CD4-positive, alpha-beta T cell treated with Interleukin-12 subunit alpha and Interleukin-12 subunit beta, for 1 hour (primary cell): ENCODE measurements around the gene TSPYL1.

ENCODE experiments used
- DNase-seq: peaks from one replicate; pipeline ENCODE4 v3.0.0-alpha.2; 2020

TSPYL1 gene

DNA sequence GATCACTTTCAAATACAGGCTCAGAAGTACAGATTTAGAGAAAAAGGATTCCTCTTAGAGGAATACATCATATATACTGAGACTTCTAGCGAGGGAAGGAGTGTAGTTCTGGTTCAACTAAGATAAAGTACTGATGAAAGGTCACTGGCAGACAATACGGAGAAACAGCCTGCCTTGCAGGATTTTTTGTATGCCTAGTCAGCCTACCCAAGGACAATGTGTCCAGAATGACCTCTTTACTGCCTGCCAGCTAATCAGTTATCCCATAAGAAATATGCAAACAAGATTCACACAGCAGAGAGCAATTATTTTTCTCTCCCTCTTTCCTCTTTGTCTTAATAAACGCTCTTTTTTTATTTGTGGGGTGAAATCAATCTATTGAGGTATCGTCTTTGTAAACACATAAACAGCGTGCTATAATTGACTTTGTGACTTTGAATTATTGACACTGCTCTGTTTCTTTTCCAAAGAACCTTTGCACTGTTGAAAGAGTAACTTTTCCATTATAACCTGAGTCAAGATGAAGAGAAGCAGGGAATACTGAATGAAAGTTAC is 24.4 kb downstream of the TSPYL1 start:
- DNase-seq, result no peak

DNA sequence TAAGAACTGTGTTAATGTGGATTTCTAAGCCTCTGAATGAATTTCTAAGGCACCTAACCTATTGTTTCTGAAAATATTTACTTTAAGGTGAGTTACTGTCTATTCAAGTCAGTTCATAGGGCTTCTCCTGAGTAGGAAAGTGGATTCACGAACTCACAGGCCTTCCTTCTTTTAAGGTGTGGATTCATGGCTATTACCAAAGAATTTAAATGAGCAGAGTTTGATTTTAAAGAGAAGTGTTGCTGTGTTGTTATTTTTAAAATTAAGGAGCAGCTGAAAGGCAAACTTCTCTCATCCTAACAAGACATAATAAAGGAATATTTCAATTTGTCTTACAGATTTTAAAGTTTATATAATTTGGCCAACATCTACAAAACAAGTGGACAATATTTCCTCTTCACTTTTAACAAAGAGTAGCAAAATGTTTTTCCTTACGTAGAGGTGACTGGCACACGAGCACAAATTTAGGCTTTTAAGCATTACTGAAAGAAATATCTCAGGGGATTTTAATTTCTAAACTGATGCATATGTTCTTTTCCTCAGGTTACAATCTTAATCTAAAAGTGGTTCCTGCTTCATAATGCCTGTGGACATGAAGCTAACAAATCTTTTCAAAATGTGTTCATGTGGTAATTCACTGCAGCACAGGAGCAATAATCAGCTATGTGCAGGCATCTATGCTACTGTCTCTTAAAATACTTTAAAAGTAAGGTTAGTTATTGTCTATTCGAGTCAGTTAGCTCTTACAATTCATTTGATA is 25.3 kb downstream of the TSPYL1 start:
- no peak for DNase-seq

DNA sequence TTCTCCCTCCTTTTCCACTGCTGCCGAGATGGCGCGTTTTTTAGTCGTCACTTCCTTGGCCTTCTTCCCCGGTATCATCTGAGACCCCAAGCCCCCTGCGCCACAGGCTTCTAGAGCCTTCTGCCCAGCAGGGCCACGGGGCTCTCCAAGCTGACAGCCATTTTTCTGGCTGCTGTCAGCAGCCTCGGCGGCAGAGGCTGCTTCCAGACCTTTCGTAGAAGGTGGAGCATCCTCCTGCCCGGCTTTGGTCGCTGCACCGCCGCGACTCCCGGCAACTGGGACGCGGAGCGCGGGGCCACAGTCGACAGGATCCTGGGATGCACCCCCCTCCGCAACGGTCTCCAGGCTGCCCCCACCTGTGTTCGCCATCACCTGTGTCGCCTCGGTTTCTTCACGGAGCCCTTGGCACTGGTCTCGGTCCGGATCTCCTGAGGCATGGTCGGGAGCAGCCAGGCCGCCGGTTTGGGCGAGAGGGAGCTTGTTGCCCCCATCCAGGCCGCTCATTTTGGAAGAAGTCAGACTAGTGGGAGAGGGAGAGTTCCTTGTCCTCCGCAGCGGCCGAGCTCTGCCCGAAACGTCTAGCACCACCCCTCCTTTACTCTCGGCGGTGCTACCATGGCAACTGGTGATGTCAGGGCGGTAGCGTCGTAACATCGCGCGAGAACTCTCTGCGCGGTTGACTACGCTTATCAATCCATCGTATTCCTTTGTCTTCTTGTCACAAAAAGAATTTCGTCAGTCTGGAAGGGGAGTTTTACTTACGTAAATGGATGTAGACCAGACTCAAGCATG is 26.0 kb downstream of the TSPYL1 start, which contains the start of gene TSPYL4:
TSS of gene TSPYL4 (minus strand) at position 571 of the 792 bp plus-strand sequence. CDS start at position 504, 67 bp downstream.
- DNase-seq, result peak; percentile 95

DNA sequence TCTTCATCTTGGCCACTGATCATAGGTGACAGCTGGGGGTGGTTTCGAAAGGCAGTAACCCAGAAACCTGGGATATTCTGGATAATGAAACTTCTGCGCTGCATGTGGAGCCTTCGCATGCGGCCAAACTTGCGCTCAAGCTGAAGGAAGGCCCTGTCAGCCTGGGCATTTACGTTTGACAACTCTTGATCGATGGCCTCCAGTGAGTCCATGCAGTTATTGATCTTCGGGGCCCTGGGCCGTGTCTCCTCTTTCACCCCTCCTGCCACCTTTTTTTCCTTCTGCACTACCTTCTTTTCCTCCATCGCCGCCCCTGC is 26.6 kb downstream of the TSPYL1 start:
- no peak for DNase-seq

DNA sequence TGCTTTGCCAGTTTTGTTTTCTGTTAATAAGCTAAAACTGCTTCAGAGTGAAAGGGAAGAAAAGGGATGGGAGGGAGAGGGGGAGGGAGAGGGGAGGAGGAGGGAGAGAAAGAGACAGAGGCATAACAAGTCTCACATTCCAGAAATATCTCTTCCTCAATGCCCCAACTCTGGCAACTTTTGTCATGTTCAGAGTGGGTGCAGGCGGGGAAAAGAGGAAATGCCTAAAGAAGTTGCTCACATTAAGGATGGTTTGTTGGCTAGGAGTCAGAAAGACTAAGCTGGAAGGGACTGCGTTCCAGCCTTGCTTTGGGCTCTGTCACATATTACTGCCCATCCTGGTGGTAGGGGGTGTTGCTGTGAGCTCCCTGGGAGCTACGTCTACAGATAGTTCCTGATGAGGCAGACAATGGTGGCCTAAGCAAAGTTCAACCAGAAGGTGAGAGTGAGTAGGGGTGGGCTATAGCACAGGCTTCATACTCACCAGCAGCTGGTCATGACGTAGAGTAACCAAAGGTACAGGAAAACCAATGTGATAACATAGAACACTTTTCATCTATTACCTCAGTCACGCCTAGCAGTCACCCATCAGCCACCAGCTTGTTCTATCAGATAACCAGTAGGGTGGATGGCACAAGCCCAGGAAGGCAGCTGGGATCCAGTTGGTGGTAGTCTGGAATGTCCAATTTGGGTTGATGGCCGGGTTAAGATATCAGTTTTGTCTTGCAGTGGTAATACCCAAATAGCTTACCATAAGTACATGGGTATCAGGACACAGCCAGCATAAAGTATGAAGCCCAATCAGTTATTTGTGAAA is 28.0 kb downstream of the TSPYL1 start:
- no peak for DNase-seq

DNA sequence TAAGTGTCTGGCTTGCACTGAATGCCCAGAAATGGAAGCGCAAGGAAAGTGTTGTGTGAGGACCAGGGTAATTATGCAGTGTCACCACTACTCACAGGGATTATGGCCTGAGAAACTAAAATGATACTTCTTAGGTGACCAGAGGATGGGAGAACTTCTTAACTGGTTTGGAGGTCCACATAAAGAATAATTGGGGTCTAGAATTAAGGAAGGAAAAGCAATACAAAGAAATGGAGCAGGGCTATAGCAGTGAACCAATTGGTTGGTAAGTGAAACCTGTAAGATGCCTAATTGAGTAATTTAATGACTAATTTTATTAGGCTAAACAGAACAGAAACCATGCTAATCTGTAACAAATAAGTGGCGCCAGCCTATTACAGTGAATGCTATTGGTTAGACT is 31.2 kb downstream of the TSPYL1 start:
- no peak for DNase-seq

DNA sequence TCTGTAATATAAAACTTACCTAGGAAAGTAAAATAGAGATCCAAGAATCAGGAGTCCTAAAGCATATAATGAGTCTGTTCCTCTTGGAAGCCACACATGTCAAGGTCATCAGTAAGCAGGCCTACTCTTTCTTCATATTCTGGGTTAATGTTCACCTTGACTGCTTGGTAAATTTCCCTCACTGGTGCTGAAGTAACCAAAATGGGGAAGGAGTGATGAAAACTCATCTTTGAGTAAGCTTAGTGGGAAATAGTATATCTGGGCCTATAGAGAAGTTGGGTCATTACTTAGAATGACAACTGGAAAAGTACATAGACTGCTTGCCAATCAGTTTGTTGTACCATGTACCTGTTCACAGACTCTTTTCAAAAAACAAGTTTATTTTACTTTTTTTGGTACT is 32.4 kb downstream of the TSPYL1 start:
- DNase-seq, result no peak

DNA sequence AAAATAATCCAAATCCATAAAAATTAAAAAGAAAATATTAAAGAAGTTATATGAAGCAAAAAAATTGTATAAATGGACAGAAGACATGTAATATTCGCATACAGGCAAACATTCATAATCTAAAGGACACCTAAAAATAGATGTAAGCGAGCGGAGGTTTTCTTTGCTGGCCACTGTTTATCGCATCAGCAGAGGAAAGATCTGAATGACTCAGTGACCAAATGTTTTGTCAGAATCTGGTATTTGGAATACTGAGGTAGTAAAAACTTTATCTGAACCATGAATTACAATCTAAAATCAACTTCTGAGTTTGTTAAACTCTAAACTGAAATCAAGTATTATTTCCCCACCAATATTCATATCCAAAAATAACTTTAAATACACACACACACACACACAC is 33.6 kb downstream of the TSPYL1 start:
- no peak for DNase-seq

DNA sequence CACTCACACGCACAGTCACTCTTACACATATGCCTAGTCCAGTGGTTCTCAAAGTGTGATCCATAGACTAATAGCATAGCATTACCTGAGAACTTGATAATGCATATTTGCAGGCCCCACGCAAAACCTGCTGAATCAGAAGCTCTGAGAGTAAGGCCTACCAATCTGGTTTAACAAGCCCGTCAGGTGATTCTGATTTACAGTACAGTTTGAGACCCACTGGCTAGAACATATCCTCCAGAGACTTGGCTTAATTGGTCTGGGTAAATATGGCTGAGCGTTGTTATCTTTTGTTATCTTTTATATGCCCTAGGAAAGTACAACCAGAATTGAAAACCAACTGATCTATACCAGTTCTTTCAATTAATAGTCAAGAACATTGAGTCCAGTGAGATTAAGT is 35.4 kb downstream of the TSPYL1 start:
- no peak for DNase-seq

DNA sequence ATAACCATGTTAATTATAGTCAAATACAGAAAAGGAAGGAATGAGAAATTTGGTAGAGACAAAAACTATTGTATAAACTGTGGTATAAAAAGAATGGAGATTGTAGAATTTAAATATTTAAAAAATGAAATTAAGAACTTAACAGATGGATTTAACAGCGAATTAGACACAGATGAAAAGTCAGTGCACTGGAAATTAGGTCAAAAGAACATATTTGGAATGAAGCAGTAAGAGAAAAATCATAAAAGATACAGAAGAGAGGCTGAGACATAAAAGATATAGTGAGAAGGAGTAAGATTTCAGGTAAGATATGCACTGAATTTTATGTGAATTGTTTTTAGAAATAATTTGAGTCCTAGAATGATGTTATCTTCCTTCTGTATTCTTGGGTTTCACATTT is 39.9 kb downstream of the TSPYL1 start:
- no peak for DNase-seq

DNA sequence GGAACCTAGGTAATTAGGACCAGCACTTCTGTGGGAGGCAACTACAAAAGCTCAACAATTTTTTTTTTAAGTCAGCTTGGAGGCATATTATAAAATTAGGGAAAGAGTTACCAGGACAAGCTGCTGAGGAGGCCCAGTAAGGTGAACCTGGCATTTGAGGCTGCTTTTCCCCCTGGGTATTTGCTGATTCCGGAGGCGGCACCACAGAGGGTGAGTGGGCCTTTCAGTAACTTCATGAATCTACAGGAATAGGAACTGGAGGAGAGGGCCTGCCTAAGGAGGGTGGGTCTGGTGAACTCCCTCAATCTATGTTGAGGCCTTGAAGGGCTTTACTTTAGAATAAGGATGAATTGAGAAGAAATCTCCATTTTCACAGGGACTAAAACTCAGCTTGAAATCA is 40.5 kb downstream of the TSPYL1 start:
- no peak for DNase-seq

DNA sequence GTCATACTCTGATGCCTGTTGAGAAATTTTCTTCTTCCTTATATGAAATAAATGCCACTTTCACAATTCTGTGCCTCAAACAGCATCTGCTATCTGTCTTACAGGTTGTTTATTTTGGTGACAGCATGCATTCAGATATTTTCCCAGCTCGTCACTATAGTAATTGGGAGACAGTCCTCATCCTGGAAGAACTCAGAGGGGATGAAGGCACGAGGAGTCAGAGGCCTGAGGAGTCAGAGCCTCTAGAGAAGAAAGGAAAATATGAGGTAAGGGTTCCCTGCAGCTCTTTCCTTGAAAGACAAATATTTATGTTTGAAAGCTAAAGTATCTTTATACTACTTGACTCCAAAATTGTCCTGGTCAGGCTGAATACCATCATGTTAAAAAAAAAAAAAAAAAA is 41.6 kb downstream of the TSPYL1 start:
- DNase-seq, result no peak

DNA sequence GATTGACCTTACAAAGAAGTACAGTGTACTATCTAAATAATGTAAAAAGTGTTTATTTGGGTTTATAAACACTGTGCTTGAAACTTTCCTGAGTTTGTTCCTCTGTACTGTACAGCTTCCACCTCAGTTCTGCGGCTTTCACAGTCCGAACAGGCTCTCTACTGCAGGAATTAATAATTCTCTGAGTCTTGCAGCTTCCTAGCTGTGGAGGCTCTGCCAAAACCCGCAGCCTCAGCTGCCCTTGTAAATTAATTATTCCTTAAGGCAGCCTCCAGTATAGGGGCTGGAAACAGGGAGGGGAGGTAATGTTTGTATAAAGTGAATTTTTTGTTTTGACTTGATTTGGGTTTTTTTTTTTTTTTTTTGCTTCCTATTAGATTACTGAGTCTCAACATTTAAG is 45.0 kb downstream of the TSPYL1 start:
- DNase-seq, result no peak

DNA sequence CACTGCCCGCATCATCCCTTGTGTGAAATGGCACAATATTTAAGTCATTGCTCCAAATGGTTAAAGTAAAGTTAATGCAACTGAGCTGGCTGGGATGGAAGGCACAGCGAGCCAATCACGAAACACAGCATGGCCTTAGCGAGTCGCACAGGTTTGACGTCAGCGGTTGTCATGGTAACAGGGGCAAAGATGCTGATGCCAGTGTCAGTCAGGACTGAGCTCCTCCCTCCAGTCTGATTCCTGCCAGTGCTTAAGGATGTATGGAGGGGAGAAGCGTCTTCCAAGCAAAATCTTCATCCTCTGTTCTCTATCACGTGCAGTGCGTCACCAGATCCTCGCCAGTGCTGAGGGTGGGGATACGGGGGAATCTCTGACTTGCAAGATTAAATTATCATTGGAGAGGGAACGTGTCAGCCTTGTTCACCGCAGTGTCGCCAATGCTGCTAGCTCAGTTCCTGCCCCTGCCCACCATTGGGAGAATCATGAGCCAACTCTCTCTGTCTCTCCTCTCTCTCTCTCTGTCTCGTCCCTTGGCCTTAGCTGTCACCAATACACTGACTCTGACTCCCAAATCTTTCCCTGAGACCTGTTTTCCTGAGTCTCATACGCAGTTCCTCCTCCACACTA is 50.3 kb downstream of the TSPYL1 start:
- DNase-seq, result no peak
